GM12878 (cell line): Measurements from ENCODE around the gene SPIC. TPM values are rescaled to one million over a fixed set of nuclear protein-coding genes. Genes with fewer than 3 reads are reported as not detected.

ENCODE experiments used
- ATAC-seq: fragments of 200-7000 bp; cut with Tn5 transposase; 3 replicates; pipeline ENCODE4 v1.9.1; 2020; ENCODE audit warnings: mild to moderate bottlenecking, moderate library complexity
- BruUV-seq: library from RNA; stranded (reverse); fragments of 400-500 nt; replicated peaks from 2 replicates; lab custom pipeline; 2021; lab: Mats Ljungman, UMichigan
- CTCF ChIA-PET: fragments of 300-600 bp; sonication (Branson Sonifier 250); formaldehyde crosslinking; extraction: SDS; loops from one replicate; lab custom pipeline; 2021; ENCODE audit warnings: inconsistent platforms; lab: Yijun Ruan, JAX
- POLR2A ChIA-PET: fragments of 350-600 bp; formaldehyde crosslinking; extraction: SDS; loops from one replicate; lab custom pipeline; 2021; ENCODE audit warnings: inconsistent platforms; lab: Charles Lee
- RAD21 ChIA-PET: fragments of 300-600 bp; sonication (Branson Sonifier 250); formaldehyde crosslinking; loops from one replicate; lab custom pipeline; 2023; ENCODE audit warnings: antibody characterized with exemption; ENCODE audit not compliant: unreplicated experiment; lab: Charles Lee
- SMC1A ChIA-PET: fragments of 300-600 bp; sonication (Branson Sonifier 250); formaldehyde crosslinking; loops from one replicate; lab custom pipeline; 2023; ENCODE audit not compliant: unreplicated experiment, uncharacterized antibody; lab: Charles Lee
- DNase-seq: peaks from one replicate; pipeline ENCODE4 v3.0.0-alpha.2; 2011; ENCODE audit warnings: low read depth, low spot score
- FAIRE-seq: peaks from 3 replicates; lab custom pipeline; 2011; peaks lifted over from hg19 to GRCh38; lab: Jason Lieb, UNC
- H2AFZ ChIP-seq: 2 replicates; pipeline ENCODE4 v1.6.0; 2011; ENCODE audit warnings: low read depth, low read length, control low read depth; ENCODE audit not compliant: control insufficient read depth
- H3K27ac ChIP-seq: 2 replicates; pipeline ENCODE4 v1.5.1; 2011; ENCODE audit warnings: control low read depth; ENCODE audit not compliant: control insufficient read depth, insufficient read depth
- H3K27me3 ChIP-seq, 2 experiments: replicated peaks in 1 of 2; 2 replicates each; pipeline versions ENCODE4 v1.6.0 to v1.6.1; 2011; ENCODE audit warnings: low read length in 1 of 2; ENCODE audit not compliant: control insufficient read depth in 2 of 2, insufficient read depth in 2 of 2
- H3K36me3 ChIP-seq, 2 experiments: 2 replicates each; pipeline ENCODE4 v1.5.1; 2011; ENCODE audit warnings: low read length in 1 of 2; ENCODE audit not compliant: control insufficient read depth in 2 of 2, insufficient read depth in 2 of 2
- H3K4me1 ChIP-seq: 2 replicates; pipeline ENCODE4 v1.6.1; 2011; ENCODE audit warnings: mild to moderate bottlenecking, low read length, moderate library complexity, mixed read lengths; ENCODE audit not compliant: control insufficient read depth, insufficient read depth
- H3K4me2 ChIP-seq: 2 replicates; pipeline ENCODE4 v1.6.0; 2011; ENCODE audit warnings: control low read depth; ENCODE audit not compliant: control insufficient read depth, insufficient read depth
- H3K4me3 ChIP-seq: fragments of 200-600 bp; sonication (generic); 2 replicates; pipeline ENCODE4 v1.5.1; 2016
- H3K79me2 ChIP-seq: 2 replicates; pipeline ENCODE4 v1.6.0; 2011; ENCODE audit warnings: low read length; ENCODE audit not compliant: control insufficient read depth, insufficient read depth
- H3K9ac ChIP-seq: 2 replicates; pipeline ENCODE4 v1.8.0; 2011; ENCODE audit warnings: low read length, control low read depth, mixed read lengths; ENCODE audit not compliant: control insufficient read depth, insufficient read depth
- H3K9me3 ChIP-seq: replicated peaks from 3 replicates; pipeline ENCODE4 v1.5.1; 2011; ENCODE audit warnings: mild to moderate bottlenecking, low read length; ENCODE audit not compliant: control insufficient read depth, insufficient read depth
- H4K20me1 ChIP-seq: 2 replicates; pipeline ENCODE4 v1.6.0; 2011; ENCODE audit not compliant: control insufficient read depth, insufficient read depth
- CUX1 ChIP-seq: IDR thresholded peaks from 2 replicates; pipeline ENCODE4 v1.6.1; 2012; ENCODE audit warnings: improper control_type of control experiment, low read depth, low read length; ENCODE audit not compliant: insufficient replicate concordance
- GATAD2B ChIP-seq: fragments of 450-650 bp; conservative IDR thresholded peaks from 2 replicates; pipeline ENCODE4 v1.6.1; 2017; ENCODE audit warnings: low read depth, mild to moderate bottlenecking, moderate library complexity
- JUNB ChIP-seq: IDR thresholded peaks from 2 replicates; pipeline ENCODE4 v1.6.1; 2016; ENCODE audit warnings: antibody characterized with exemption, mild to moderate bottlenecking
- MYC ChIP-seq: IDR thresholded peaks from 2 replicates; pipeline ENCODE4 v1.6.1; 2011; ENCODE audit warnings: mild to moderate bottlenecking, low read length, moderate library complexity, inconsistent platforms; ENCODE audit not compliant: insufficient read depth, insufficient replicate concordance, insufficient read length, severe bottlenecking
- RAD21 ChIP-seq: IDR thresholded peaks from 2 replicates; pipeline ENCODE4 v1.6.1; 2011; ENCODE audit warnings: mild to moderate bottlenecking, low read depth, low read length, moderate library complexity; ENCODE audit not compliant: insufficient read depth
- SMC3 ChIP-seq: IDR thresholded peaks from 2 replicates; pipeline ENCODE4 v1.6.1; 2011; ENCODE audit warnings: low read length, improper control_type of control experiment, borderline replicate concordance
- TCF3 ChIP-seq: IDR thresholded peaks from 2 replicates; pipeline ENCODE4 v1.6.1; 2012; ENCODE audit warnings: low read depth, mild to moderate bottlenecking, low read length, borderline replicate concordance; ENCODE audit not compliant: insufficient read depth
- ZBED1 ChIP-seq: IDR thresholded peaks from 2 replicates; pipeline ENCODE4 v1.6.1; 2016; ENCODE audit warnings: borderline replicate concordance
- WGBS: methylation state at CpG from one replicate; pipeline ENCODE4 v1.1.6; 2016; ENCODE audit warnings: low lambda C conversion rate; ENCODE audit not compliant: insufficient replicate concordance, insufficient coverage; ENCODE audit errors: missing lambda C conversion rate; 5-methylcytosine and 5-hydroxymethylcytosine counted together
- in situ Hi-C: fragments of 300-500 bp; cut with MboI; formaldehyde crosslinking; loops from 9 replicates; pipeline ENCODE4 v1.14.3; 2018; ENCODE audit warnings: mixed read lengths
- intact Hi-C: fragments of 100-400 bp; cut with micrococcal nuclease; formaldehyde crosslinking; loops from one replicate; pipeline ENCODE4 v1.14.2; 2022; ENCODE audit not compliant: unreplicated experiment
- polyA plus RNA-seq, 11 experiments: library from polyadenylated mRNA; depleted of rRNA in 4 of 11; unstranded in 6 of 11; stranded (reverse) in 5 of 11; fragments of >200 nt; fragmentation: Nextera tagmentation in 4 of 11; fragmentation: Illumina TruSeq in 1 of 11; extraction: Ambion mirVana in 4 of 11; extraction: Trizol in 1 of 11; gene quantifications; 1 replicate in 1 of 11; 2 replicates in 10 of 11; pipeline versions ENCODE4 v1.2.1 to v1.2.3, GENCODE V29; 2011 to 2016; ENCODE audit warnings: inconsistent platforms in 2 of 11, missing spikeins in 2 of 11, low read depth in 1 of 11
- total RNA-seq, 4 experiments: library from RNA; depleted of rRNA in 3 of 4; stranded (reverse); fragments of >200 nt in 3 of 4; fragmentation: Illumina TruSeq in 1 of 4; extraction: Trizol in 1 of 4; gene quantifications; 2 replicates each; pipeline versions ENCODE4 v1.2.1 to v1.2.3, GENCODE V29; 2013 to 2021
- TF ChIP-seq, protein P1 (sequence below): IDR thresholded peaks from 2 replicates; pipeline ENCODE4 v1.6.1; 2011; ENCODE audit warnings: borderline replicate concordance, low read depth, mild to moderate bottlenecking, moderate library complexity, low read length; ENCODE audit not compliant: insufficient read depth, poor library complexity, severe bottlenecking
- TF ChIP-seq, protein P2 (sequence below), 3 experiments: IDR thresholded peaks in 2 of 3; conservative IDR thresholded peaks in 1 of 3; 2 replicates each; pipeline ENCODE4 v1.5.1; 2011; ENCODE audit warnings: low read depth in 3 of 3, low read length in 3 of 3, mild to moderate bottlenecking in 3 of 3, control low read depth in 2 of 3, moderate library complexity in 2 of 3, inconsistent platforms in 1 of 3, mixed read lengths in 1 of 3; ENCODE audit not compliant: control insufficient read depth in 2 of 3, insufficient read depth in 1 of 3; ENCODE audit errors: extremely low read depth in 1 of 3

SPIC gene
- total and polyA plus RNA-seq, 10 of the 15 experiments (the other 5 are each of a cell fraction or from before 2014, with no cell fraction given): 0.07 to 2.2 (median 0.18) TPM; not detected in 4

DNA sequence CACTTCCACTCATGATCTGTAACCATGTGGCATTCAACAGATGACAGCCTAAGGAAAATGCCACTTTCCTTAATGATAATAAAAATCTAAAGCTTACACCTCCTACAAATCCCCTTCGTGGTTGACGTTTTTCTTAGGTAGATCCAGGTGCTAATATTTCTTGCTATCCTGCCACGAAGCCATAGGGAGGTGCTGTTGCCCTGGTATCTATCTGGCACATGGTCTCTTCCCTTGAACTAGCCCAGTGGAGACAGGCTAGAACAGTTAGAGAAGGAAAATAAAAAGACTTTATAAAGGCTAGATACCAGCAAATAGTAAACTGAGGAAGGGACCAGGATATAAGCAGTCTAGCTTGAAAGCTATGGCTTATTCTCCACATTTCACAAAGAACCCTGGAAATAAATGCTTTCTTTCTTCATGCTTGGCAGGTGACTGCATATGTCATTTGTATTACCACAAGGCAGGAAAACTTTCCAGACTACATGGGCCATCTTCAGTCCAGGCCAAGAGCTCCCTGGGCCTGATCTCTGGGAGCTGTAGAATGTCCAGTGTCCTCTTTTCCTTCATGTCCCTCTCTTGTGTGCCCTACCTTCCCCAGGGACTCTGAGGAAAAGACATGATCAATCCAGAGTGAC is 15.3 kb downstream of the SPIC start:
- Histone ChIP-seq H3K27me3 (no peaks in the 10 kb centered on the region), H3K79me2 (no peaks in the 10 kb centered on the region), H3K4me2 (no peak overlapping the region), H2AFZ (no peak overlapping the region), H4K20me1 (no peaks in the 10 kb centered on the region), H3K36me3 (no peaks in the 10 kb centered on the region), H3K9me3 (no peaks in the 10 kb centered on the region), H3K27ac (no peak overlapping the region), H3K9ac (no peak overlapping the region), H3K4me1 (no peaks in the 10 kb centered on the region), H3K4me3 (no peak overlapping the region)
- DNase-seq (no peak), FAIRE-seq (peak; percentile 44), ATAC-seq (peak; percentile 84)
- CTCF ChIA-PET: interaction anchor here (0.7 to 2.0 kb wide), 5 partner anchors 16 to 349 kb away, joined by 3 to 7 read pairs (median 5); no protein-coding TSS in a partner anchor
- no TSS peak for BruUV-seq
- intact Hi-C loops (loop anchor here (5.0 kb wide), 2 partner anchors 267 to 407 kb away; no protein-coding TSS in a partner anchor), in situ Hi-C loops (no loop called here)
- POLR2A ChIA-PET: no interaction called here
- TF ChIP-seq MYC: no peak
- no peak for TF ChIP-seq ZBED1
- TF ChIP-seq, protein P1, sequence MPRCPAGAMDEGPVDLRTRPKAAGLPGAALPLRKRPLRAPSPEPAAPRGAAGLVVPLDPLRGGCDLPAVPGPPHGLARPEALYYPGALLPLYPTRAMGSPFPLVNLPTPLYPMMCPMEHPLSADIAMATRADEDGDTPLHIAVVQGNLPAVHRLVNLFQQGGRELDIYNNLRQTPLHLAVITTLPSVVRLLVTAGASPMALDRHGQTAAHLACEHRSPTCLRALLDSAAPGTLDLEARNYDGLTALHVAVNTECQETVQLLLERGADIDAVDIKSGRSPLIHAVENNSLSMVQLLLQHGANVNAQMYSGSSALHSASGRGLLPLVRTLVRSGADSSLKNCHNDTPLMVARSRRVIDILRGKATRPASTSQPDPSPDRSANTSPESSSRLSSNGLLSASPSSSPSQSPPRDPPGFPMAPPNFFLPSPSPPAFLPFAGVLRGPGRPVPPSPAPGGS: no peak
- TF ChIP-seq SMC3: peak; percentile 39; the same call in 1 of the 2 replicates
- no peak for TF ChIP-seq TCF3
- no peak for TF ChIP-seq JUNB
- no peak for TF ChIP-seq GATAD2B
- peak; percentile 74 for TF ChIP-seq RAD21
- TF ChIP-seq, protein P2, sequence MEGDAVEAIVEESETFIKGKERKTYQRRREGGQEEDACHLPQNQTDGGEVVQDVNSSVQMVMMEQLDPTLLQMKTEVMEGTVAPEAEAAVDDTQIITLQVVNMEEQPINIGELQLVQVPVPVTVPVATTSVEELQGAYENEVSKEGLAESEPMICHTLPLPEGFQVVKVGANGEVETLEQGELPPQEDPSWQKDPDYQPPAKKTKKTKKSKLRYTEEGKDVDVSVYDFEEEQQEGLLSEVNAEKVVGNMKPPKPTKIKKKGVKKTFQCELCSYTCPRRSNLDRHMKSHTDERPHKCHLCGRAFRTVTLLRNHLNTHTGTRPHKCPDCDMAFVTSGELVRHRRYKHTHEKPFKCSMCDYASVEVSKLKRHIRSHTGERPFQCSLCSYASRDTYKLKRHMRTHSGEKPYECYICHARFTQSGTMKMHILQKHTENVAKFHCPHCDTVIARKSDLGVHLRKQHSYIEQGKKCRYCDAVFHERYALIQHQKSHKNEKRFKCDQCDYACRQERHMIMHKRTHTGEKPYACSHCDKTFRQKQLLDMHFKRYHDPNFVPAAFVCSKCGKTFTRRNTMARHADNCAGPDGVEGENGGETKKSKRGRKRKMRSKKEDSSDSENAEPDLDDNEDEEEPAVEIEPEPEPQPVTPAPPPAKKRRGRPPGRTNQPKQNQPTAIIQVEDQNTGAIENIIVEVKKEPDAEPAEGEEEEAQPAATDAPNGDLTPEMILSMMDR (IDR thresholded peaks at IDR 0.05 in 2 of 3, conservative IDR thresholded peaks at IDR 0.05 in 1 of 3; ENCODE audit: control insufficient read depth in 2 of 3, extremely low read depth in 1 of 3, insufficient read depth in 1 of 3, low read depth in 3 of 3, low read length in 3 of 3): peak; percentile 44 to 52 (median 51)
- TF ChIP-seq CUX1: no peak
- SMC1A ChIA-PET: interaction anchor here (0.9 kb wide), 1 partner anchor 269 kb away, joined by 4 read pairs; no protein-coding TSS in a partner anchor
- WGBS: 3% methylated on average over 3 of the region's 3 CpGs
- RAD21 ChIA-PET: no interaction called here
